Fibroblast of mammary gland (primary cell): ENCODE measurements around the gene EML5.

Experiments
- DNase-seq: peaks from one replicate; pipeline ENCODE4 v3.0.0-alpha.2; 2010; ENCODE audit warnings: low read depth
- H3K4me3 ChIP-seq: 2 replicates; pipeline ENCODE4 v1.5.1; 2011; ENCODE audit warnings: low read depth, mild to moderate bottlenecking, low read length, moderate library complexity; ENCODE audit not compliant: control insufficient read depth
- TF ChIP-seq, protein P1 (sequence below): conservative IDR thresholded peaks from 2 replicates; pipeline ENCODE4 v1.5.1; 2011; ENCODE audit warnings: low read depth, low read length, inconsistent platforms; ENCODE audit not compliant: control insufficient read depth, insufficient read depth

EML5 gene

DNA sequence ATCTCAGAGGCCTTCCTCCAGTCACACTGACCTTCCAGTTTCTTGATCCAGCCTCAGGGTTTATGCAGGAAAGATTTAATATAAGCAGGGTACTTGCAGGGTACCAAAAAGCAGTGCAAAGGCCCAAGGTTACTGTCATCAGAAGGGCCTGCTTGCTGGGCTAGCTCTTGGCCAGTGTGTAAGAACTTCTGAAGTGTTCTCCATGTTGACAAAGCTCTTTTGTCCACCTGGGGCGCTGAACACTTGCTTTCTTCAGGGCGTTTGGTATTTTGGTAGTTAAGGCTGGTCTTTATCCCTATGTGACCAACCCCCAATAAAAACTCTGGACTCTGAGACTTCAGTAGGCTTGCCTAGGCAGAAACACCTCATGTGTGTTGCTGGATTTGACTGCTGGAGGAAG lies 160.2 kb downstream of the EML5 start:
- TF ChIP-seq, protein P1, sequence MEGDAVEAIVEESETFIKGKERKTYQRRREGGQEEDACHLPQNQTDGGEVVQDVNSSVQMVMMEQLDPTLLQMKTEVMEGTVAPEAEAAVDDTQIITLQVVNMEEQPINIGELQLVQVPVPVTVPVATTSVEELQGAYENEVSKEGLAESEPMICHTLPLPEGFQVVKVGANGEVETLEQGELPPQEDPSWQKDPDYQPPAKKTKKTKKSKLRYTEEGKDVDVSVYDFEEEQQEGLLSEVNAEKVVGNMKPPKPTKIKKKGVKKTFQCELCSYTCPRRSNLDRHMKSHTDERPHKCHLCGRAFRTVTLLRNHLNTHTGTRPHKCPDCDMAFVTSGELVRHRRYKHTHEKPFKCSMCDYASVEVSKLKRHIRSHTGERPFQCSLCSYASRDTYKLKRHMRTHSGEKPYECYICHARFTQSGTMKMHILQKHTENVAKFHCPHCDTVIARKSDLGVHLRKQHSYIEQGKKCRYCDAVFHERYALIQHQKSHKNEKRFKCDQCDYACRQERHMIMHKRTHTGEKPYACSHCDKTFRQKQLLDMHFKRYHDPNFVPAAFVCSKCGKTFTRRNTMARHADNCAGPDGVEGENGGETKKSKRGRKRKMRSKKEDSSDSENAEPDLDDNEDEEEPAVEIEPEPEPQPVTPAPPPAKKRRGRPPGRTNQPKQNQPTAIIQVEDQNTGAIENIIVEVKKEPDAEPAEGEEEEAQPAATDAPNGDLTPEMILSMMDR: no peak
- H3K4me3 ChIP-seq: no peak overlapping the region
- no peak for DNase-seq

DNA sequence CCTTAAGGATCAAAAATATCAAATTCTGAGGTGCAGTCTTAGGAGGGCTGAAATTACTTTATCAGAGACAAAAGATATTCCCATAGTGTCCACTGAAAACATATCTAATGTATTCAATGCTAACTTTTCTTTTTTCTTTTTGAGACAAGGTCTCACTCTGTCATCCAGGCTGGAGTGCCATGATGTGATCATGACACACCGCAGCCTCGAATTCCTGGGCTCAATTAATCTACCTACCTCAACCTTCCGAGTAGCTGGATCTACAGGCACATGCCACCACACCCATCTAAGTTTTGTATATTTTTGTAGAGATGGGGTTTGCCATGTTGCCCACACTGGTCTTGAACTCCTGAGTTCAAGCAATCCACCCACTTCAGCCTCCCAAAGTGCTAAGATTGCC lies 161.7 kb downstream of the EML5 start:
- no peak overlapping the region for H3K4me3 ChIP-seq
- DNase-seq: no peak
- TF ChIP-seq, protein P1: no peak

DNA sequence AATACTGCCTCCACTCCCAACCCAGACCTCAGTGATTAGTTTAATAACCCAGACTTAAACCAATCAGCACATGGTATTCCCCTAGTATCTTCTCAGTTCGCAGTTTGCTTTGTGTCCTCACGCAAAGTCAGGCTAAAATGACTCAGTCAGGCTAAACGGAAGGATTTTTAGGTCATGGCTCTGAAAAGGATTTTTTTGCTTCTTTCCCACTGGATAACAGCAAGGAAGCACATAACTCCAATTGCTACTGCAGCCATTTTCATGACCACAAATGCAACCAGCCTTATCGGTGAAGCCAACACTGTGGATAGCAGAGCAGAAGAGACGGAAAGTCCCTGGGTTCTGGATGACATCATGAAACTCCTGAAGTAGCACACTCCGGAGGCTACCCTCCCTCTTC lies 162.2 kb downstream of the EML5 start:
- DNase-seq: peak; percentile 46
- H3K4me3 ChIP-seq: no peak overlapping the region
- TF ChIP-seq, protein P1: no peak

DNA sequence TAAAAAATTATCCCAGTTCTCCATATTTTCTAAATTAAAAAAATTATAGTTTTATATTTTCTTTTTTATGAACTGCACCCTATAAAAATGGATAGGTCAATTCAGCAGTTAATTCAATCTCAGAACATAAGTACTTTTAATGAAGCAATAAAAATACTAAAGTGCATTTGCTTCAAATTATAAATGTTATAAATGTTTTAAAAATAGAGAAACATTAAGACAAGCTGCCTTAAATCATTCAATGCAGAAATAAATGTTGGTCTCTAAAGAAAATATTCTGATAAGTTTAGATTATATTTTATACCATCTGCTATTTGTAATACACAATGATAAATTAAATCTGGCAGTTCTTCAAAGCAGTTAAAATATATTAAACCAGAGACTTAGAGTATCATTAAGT lies 164.3 kb downstream of the EML5 start:
- H3K4me3 ChIP-seq: no peak overlapping the region
- TF ChIP-seq, protein P1: no peak
- no peak for DNase-seq

DNA sequence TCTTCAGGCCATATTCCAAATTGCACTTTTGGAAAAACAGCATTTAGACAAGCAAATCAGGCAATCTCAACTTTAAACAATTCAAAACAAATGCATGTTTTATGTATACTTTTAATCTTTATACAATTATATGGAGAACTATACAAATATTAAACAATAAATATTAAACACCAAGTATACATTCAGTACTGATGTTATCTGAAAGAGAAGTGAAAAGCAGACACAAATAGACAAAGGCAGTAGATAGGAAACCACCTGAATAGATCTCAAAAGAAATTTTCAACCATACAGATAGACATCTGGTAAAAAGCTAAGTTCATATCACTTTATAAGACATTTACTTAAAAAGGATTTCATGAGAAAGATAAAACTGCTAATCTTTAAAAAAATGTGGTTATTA lies 164.7 kb downstream of the EML5 start:
- DNase-seq: no peak
- TF ChIP-seq, protein P1: no peak
- no peak overlapping the region for H3K4me3 ChIP-seq

DNA sequence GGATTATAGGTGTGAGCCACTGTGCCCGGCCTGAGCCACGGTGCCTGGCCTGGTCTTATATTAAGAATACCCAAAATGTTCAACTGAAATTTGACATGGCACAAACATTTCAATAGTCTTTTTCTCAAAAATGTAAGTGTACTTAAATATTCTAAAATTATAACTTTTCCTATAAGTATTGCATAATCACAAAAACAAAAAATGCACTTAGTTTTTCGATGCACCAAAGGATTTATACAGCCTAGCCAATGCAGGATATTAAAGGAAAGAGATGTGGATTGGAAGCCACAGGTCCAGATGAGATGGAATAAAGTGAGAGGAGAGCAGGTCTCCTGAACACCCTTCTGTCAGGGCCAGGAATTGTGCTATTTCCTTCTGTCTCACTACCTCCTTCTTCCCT lies 167.1 kb downstream of the EML5 start:
- H3K4me3 ChIP-seq: no peak overlapping the region
- DNase-seq: no peak
- TF ChIP-seq, protein P1: no peak

DNA sequence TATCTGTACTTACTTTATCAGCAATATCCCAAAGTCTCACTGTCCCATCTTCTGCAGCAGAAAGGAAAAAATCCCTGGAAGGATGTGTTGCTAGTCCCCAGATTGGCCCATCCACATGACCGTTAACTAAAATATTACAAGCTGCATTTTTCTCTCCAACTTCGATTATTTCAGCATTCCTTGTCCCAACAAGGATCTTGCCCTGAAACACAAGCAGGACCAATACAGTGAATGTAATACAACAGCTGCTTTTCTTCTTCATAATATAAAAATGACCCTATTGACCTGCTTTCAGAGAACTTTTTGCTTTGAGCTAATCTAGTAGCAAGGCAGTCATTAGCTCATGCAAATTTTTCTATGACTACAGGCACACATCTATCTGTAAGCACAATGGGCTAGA lies 171.7 kb downstream of the EML5 start:
- no peak overlapping the region for H3K4me3 ChIP-seq
- no peak for DNase-seq
- TF ChIP-seq, protein P1: no peak
